ENCODE measurements around the gene HOXB6.
A peak's percentile ranks its signal among the peaks of the same experiment; 100 is the strongest.

The HOXB6 gene

GRCh38 chr17:48579760-48580554, 24.8 kb downstream of the HOXB6 start:
- Histone ChIP-seq H3K9me3 (ENCODE audit: control extremely low read depth in 1 of 5, control insufficient read depth in 4 of 5, insufficient read depth in 2 of 5, low read depth in 1 of 5, low read length in 4 of 5) (no peaks in the 10 kb centered on the region), H3K27ac (ENCODE audit: insufficient read depth in 1 of 2, low read depth in 1 of 2, low read length in 2 of 2, poor library complexity in 1 of 2, severe bottlenecking in 2 of 2) (peak overlapping the region in 1 of 2 experiments; percentile 91), H3K4me1 (ENCODE audit: control extremely low read depth in 1 of 4, control insufficient read depth in 4 of 4, insufficient read depth in 4 of 4, low read length in 3 of 4) (peaks cover 7 to 88% (median 72%) of the 10 kb centered on the region in 4 experiments), H3K4me3 (ENCODE audit: control insufficient read depth in 1 of 7, extremely low read depth in 1 of 7, insufficient read depth in 4 of 7, low read depth in 2 of 7, low read length in 6 of 7) (peak overlapping the region in 5 of 7 experiments; percentile 40 to 86 (median 72)), H3K36me3 (ENCODE audit: control insufficient read depth in 4 of 4, insufficient read depth in 4 of 4, low read length in 3 of 4) (peaks cover 0 to 7% (median 2%) of the 10 kb centered on the region in 4 experiments), H3K27me3 (replicated peaks in 2 of 5; ENCODE audit: control insufficient read depth in 4 of 5, insufficient read depth in 5 of 5, low read length in 4 of 5) (no peaks in the 10 kb centered on the region)
- ChIA-PET POLR2A (interaction anchor here (0.7 to 1.1 kb wide), 4 partner anchors 10 to 432 kb away, joined by 3 read pairs; no protein-coding TSS in a partner anchor), CTCF (interaction anchor here (0.8 to 2.5 kb wide), 5 partner anchors 12 to 93 kb away, joined by 3 to 15 read pairs (median 3); no protein-coding TSS in a partner anchor)
- peak in 1 of 3 donors; percentile 62 for DNase-seq
- WGBS (ENCODE audit: insufficient coverage) = 3% methylated on average over 17 of the region's 26 CpGs

- Histone ChIP-seq H3K4me3 (ENCODE audit: control insufficient read depth in 1 of 7, extremely low read depth in 1 of 7, insufficient read depth in 4 of 7, low read depth in 2 of 7, low read length in 6 of 7) (peak overlapping the region in 6 of 7 experiments; percentile 10 to 86 (median 79)), H3K36me3 (ENCODE audit: control insufficient read depth in 4 of 4, insufficient read depth in 4 of 4, low read length in 3 of 4) (peaks cover 0 to 7% (median 3%) of the 10 kb centered on the region in 4 experiments), H3K4me1 (ENCODE audit: control extremely low read depth in 1 of 4, control insufficient read depth in 4 of 4, insufficient read depth in 4 of 4, low read length in 3 of 4) (peaks cover 7 to 88% (median 71%) of the 10 kb centered on the region in 4 experiments), H3K9me3 (ENCODE audit: control extremely low read depth in 1 of 5, control insufficient read depth in 4 of 5, insufficient read depth in 2 of 5, low read depth in 1 of 5, low read length in 4 of 5) (no peaks in the 10 kb centered on the region), H3K27ac (ENCODE audit: insufficient read depth in 1 of 2, low read depth in 1 of 2, low read length in 2 of 2, poor library complexity in 1 of 2, severe bottlenecking in 2 of 2) (peak overlapping the region; percentile 35 to 91), H3K27me3 (replicated peaks in 2 of 5; ENCODE audit: control insufficient read depth in 4 of 5, insufficient read depth in 5 of 5, low read length in 4 of 5) (no peaks in the 10 kb centered on the region)
- DNase-seq = no peak
- POLR2A ChIA-PET = no interaction called here
- WGBS (ENCODE audit: insufficient coverage) = no CpG with 5 or more reads among the region's 7 CpGs
- CTCF ChIA-PET = interaction anchor here (0.8 to 2.5 kb wide), 5 partner anchors 11 to 40 kb away, joined by 3 to 15 read pairs (median 4); no protein-coding TSS in a partner anchor
Measured at GRCh38 chr17:48579471-48579759, 25.4 kb downstream of the HOXB6 start.

GRCh38 chr17:48578616-48579470, 25.9 kb downstream of the HOXB6 start:
- WGBS (ENCODE audit: insufficient coverage) = 4% methylated on average over 36 of the region's 43 CpGs
- H3K27ac ChIP-seq (ENCODE audit: insufficient read depth in 1 of 2, low read depth in 1 of 2, low read length in 2 of 2, poor library complexity in 1 of 2, severe bottlenecking in 2 of 2) = peak overlapping the region; percentile 54 to 91

GRCh38 chr17:48577946-48578615, 26.7 kb downstream of the HOXB6 start, which contains the start of gene HOXB4:
Gene HOXB4, minus strand, starts transcription at chr17:48578350. Its CDS starts 31 bp downstream, at chr17:48578319.
- under 1% methylated on average over 31 of the region's 58 CpGs for WGBS (ENCODE audit: insufficient coverage)
- no peaks in the 10 kb centered on the region for H3K27me3 ChIP-seq (replicated peaks in 2 of 5; ENCODE audit: control insufficient read depth in 4 of 5, insufficient read depth in 5 of 5, low read length in 4 of 5)
- H3K4me1 ChIP-seq (ENCODE audit: control extremely low read depth in 1 of 4, control insufficient read depth in 4 of 4, insufficient read depth in 4 of 4, low read length in 3 of 4) = peaks cover 7 to 88% (median 75%) of the 10 kb centered on the region in 4 experiments

More at GRCh38 chr17:48578616-48579470, 25.9 kb downstream of the HOXB6 start:
- ChIA-PET POLR2A (no interaction called here), CTCF (interaction anchor here (1.3 to 2.5 kb wide), 4 partner anchors 11 to 39 kb away, joined by 3 to 15 read pairs (median 5); no protein-coding TSS in a partner anchor)
- Histone ChIP-seq H3K4me1 (ENCODE audit: control extremely low read depth in 1 of 4, control insufficient read depth in 4 of 4, insufficient read depth in 4 of 4, low read length in 3 of 4) (peaks cover 7 to 88% (median 72%) of the 10 kb centered on the region in 4 experiments), H3K36me3 (ENCODE audit: control insufficient read depth in 4 of 4, insufficient read depth in 4 of 4, low read length in 3 of 4) (peaks cover 0 to 7% (median 3%) of the 10 kb centered on the region in 4 experiments), H3K9me3 (ENCODE audit: control extremely low read depth in 1 of 5, control insufficient read depth in 4 of 5, insufficient read depth in 2 of 5, low read depth in 1 of 5, low read length in 4 of 5) (no peaks in the 10 kb centered on the region), H3K27me3 (replicated peaks in 2 of 5; ENCODE audit: control insufficient read depth in 4 of 5, insufficient read depth in 5 of 5, low read length in 4 of 5) (no peaks in the 10 kb centered on the region), H3K4me3 (ENCODE audit: control insufficient read depth in 1 of 7, extremely low read depth in 1 of 7, insufficient read depth in 4 of 7, low read depth in 2 of 7, low read length in 6 of 7) (peak overlapping the region; percentile 10 to 86 (median 75))
- peak in 2 of 3 donors; percentile 71 to 84 for DNase-seq

GRCh38 chr17:48577330-48577945, 27.3 kb downstream of the HOXB6 start:
- peak overlapping the region in 1 of 2 experiments; percentile 81 for H3K27ac ChIP-seq (ENCODE audit: insufficient read depth in 1 of 2, low read depth in 1 of 2, low read length in 2 of 2, poor library complexity in 1 of 2, severe bottlenecking in 2 of 2)
- peaks cover 0 to 11% (median 5%) of the 10 kb centered on the region in 4 experiments for H3K36me3 ChIP-seq (ENCODE audit: control insufficient read depth in 4 of 4, insufficient read depth in 4 of 4, low read length in 3 of 4)
- peak in 1 of 3 donors; percentile 29 for DNase-seq
- H3K4me3 ChIP-seq (ENCODE audit: control insufficient read depth in 1 of 7, extremely low read depth in 1 of 7, insufficient read depth in 4 of 7, low read depth in 2 of 7, low read length in 6 of 7) = peak overlapping the region; percentile 24 to 86 (median 73)
- H3K4me1 ChIP-seq (ENCODE audit: control extremely low read depth in 1 of 4, control insufficient read depth in 4 of 4, insufficient read depth in 4 of 4, low read length in 3 of 4) = peaks cover 7 to 88% (median 71%) of the 10 kb centered on the region in 4 experiments
- 0% methylated on average over 3 of the region's 19 CpGs for WGBS (ENCODE audit: insufficient coverage)
- no peaks in the 10 kb centered on the region for H3K9me3 ChIP-seq (ENCODE audit: control extremely low read depth in 1 of 5, control insufficient read depth in 4 of 5, insufficient read depth in 2 of 5, low read depth in 1 of 5, low read length in 4 of 5)
- POLR2A ChIA-PET = interaction anchor here (1.0 kb wide), 1 partner anchor 13 kb away, joined by 3 read pairs; no protein-coding TSS in a partner anchor
- CTCF ChIA-PET = interaction anchor here (0.7 to 1.8 kb wide), 3 partner anchors 10 to 28 kb away, joined by 3 to 4 read pairs (median 3); no protein-coding TSS in a partner anchor
- no peaks in the 10 kb centered on the region for H3K27me3 ChIP-seq (replicated peaks in 2 of 5; ENCODE audit: control insufficient read depth in 4 of 5, insufficient read depth in 5 of 5, low read length in 4 of 5)

More at GRCh38 chr17:48577946-48578615, 26.7 kb downstream of the HOXB6 start, which contains the start of gene HOXB4:
- H3K27ac ChIP-seq (ENCODE audit: insufficient read depth in 1 of 2, low read depth in 1 of 2, low read length in 2 of 2, poor library complexity in 1 of 2, severe bottlenecking in 2 of 2) = peak within 1 kb of the TSS; percentile 54 to 91
- peaks cover 0 to 9% (median 3%) of the 10 kb centered on the region in 4 experiments for H3K36me3 ChIP-seq (ENCODE audit: control insufficient read depth in 4 of 4, insufficient read depth in 4 of 4, low read length in 3 of 4)
- POLR2A ChIA-PET = interaction anchor here (1.0 kb wide), 1 partner anchor 13 kb away, joined by 3 read pairs; no protein-coding TSS in a partner anchor
- H3K9me3 ChIP-seq (ENCODE audit: control extremely low read depth in 1 of 5, control insufficient read depth in 4 of 5, insufficient read depth in 2 of 5, low read depth in 1 of 5, low read length in 4 of 5) = no peaks in the 10 kb centered on the region
- H3K4me3 ChIP-seq (ENCODE audit: control insufficient read depth in 1 of 7, extremely low read depth in 1 of 7, insufficient read depth in 4 of 7, low read depth in 2 of 7, low read length in 6 of 7) = peak within 1 kb of the TSS; percentile 50 to 86 (median 75)
- CTCF ChIA-PET = interaction anchor here (0.7 to 2.5 kb wide), 3 partner anchors 10 to 31 kb away, joined by 3 to 15 read pairs (median 4); no protein-coding TSS in a partner anchor
- DNase-seq = peak; percentile 79 to 85 (median 84)

All from common myeloid progenitor, CD34-positive (primary cell).